Activated naive CD4-positive, alpha-beta T cell treated with anti-CD3 and anti-CD28 coated beads, Interleukin-2, amount 10 ng/mL, durations not matched to agents 7 days and 5 days (primary cell): ENCODE measurements around the gene YWHAQ.
A peak's percentile ranks its signal among the peaks of the same experiment; 100 is the strongest.

ENCODE experiments used
- CTCF ChIA-PET: fragments of 350-600 bp; sonication (Branson Sonifier 250); formaldehyde crosslinking; loops from one replicate; lab custom pipeline; 2021; ENCODE audit warnings: antibody characterized with exemption; lab: Charles Lee
- DNase-seq: peaks from one replicate; pipeline ENCODE4 v3.0.0-alpha.2; 2020
- H3K27ac Mint-ChIP-seq: one replicate; pipeline ENCODE4 v1.8.0; 2021; ENCODE audit warnings: mild to moderate bottlenecking, moderate library complexity, mixed read lengths
- H3K27me3 Mint-ChIP-seq: one replicate; pipeline ENCODE4 v1.8.0; 2021; ENCODE audit warnings: mild to moderate bottlenecking, mixed read lengths
- H3K36me3 Mint-ChIP-seq: one replicate; pipeline ENCODE4 v1.8.0; 2021; ENCODE audit warnings: mixed read lengths
- H3K4me1 Mint-ChIP-seq: one replicate; pipeline ENCODE4 v1.8.0; 2021; ENCODE audit warnings: mixed read lengths
- H3K4me3 Mint-ChIP-seq: one replicate; pipeline ENCODE4 v1.8.0; 2021; ENCODE audit warnings: mild to moderate bottlenecking, moderate library complexity, mixed read lengths
- H3K9me3 Mint-ChIP-seq: one replicate; pipeline ENCODE4 v1.8.0; 2021; ENCODE audit warnings: mixed read lengths

YWHAQ gene

DNA sequence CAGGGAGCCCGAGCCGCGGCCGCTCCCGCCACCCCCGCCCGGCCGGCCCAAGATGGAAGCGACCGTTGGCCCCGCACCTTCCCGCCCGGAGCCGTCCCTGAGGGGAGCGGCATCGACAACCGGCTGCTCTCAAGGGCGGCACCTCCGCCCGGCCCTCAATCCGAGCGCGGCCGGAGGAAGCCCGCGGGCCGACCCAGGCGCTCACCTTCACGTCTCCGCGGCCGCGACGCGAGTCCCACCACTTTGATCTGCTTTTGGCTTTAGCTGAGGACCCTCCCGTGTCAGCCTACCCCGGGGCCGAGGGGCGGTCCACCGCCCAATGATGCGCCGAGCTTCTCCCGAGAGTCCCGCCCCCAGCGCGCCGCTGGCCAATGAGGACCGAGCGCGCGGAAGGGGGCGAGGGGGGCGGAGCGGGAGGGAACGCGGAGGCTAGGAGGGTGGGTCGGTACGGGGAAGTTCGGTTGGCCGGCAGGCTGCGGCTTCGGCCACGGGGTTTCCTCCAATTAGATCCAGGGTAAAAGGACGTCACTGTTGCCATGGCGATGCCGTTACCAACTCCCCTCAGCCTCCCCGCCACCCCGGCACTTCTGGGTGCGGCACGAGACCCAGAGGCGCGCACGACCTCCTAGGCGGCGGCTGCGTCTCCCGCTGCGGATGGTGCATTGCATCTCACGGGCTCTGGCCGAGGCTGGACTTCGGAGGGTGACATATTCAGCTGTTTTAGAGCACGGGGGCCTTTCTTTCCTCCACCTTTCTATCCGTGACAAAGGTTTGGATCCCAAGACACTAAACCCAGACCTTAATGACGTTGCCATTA is at the start of gene YWHAQ:
Gene YWHAQ, minus strand, starts transcription at position 262 of the 817 bp plus-strand sequence. CDS start 545 bp downstream, outside the sequence.
- H3K4me1 Mint-ChIP-seq = peaks cover 51% of the 10 kb centered on the region
- H3K27ac Mint-ChIP-seq = peak within 1 kb of the TSS; percentile 96
- peak within 1 kb of the TSS; percentile 97 for H3K4me3 Mint-ChIP-seq
- H3K27me3 Mint-ChIP-seq = peaks cover 38% of the 10 kb centered on the region
- peak; percentile 98 for DNase-seq
- H3K36me3 Mint-ChIP-seq = peaks cover 44% of the 10 kb centered on the region
- no peaks in the 10 kb centered on the region for H3K9me3 Mint-ChIP-seq
- CTCF ChIA-PET = interaction anchor here (0.8 to 1.9 kb wide), 4 partner anchors 11 to 355 kb away, joined by 3 to 5 read pairs (median 5); partner anchors contain the start of gene ADAM17

DNA sequence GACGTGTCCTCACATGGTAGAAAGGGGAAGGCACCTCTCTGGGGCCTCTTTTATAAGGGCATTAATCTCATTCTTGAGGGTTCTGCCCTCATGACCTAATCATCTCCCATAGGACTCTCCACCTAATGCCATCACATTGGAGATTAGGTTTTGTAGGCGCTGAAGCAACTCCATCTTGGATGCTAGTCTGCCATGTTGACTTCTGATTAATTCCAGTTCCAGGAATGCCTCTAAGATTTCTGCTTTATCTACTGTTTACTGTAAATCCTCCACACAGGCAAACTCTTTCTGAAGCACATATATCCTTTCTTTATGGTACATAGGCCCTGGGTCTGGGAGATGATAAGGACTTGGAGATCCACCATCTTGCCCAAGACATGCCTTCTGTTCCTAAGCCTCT is 49.3 kb upstream of the YWHAQ start:
- no peak overlapping the region for H3K27ac Mint-ChIP-seq
- peaks cover 7% of the 10 kb centered on the region for H3K36me3 Mint-ChIP-seq
- CTCF ChIA-PET = no interaction called here

DNA sequence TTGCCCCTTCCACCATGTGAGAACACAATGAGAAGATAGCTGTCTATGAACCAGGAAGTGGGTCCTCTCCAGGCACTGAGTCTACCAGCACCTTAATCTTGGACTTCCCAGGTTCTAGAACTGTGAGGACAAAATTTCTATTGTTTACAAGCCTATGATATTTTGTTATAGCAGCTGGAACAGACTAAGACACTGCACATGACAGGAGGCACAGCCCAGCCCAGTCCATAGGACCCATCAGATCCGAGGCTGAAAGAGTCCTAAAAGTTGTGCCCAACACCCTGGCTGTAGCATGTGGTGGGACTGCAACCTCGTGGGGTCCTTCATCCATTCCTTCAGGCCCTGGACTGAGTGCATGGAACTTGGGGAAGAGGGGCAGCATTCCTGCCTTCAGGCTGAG is 48.4 kb upstream of the YWHAQ start:
- Mint-ChIP-seq H3K27ac (no peak overlapping the region), H3K9me3 (peaks cover 7% of the 10 kb centered on the region), H3K4me1 (peaks cover 22% of the 10 kb centered on the region), H3K36me3 (peaks cover 7% of the 10 kb centered on the region), H3K27me3 (peaks cover 17% of the 10 kb centered on the region), H3K4me3 (no peak overlapping the region)
- no peak for DNase-seq
- CTCF ChIA-PET = no interaction called here

More for the DNA sequence above, 49.3 kb upstream of the YWHAQ start:
- no peak overlapping the region for H3K4me3 Mint-ChIP-seq
- peaks cover 13% of the 10 kb centered on the region for H3K27me3 Mint-ChIP-seq
- H3K4me1 Mint-ChIP-seq = peaks cover 22% of the 10 kb centered on the region
- DNase-seq = no peak
- H3K9me3 Mint-ChIP-seq = peaks cover 7% of the 10 kb centered on the region

DNA sequence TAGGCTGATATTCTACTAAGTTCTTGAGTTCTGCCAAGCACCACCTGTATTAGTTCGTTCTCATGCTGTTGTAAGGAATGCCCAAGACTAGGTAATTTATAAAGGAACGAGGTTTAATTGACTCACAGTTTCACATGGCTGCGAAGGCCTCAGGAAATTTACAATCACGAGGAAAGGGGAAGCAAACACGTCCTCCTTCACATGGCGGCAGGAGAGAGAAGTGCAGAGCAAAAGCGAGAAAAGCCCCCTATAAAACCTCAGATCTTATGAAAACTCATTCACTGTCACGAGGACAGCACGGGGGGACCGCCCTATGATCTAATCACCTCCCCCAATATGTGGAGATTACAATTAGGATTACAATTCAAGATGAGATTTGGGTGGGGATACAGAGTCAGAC is 47.7 kb upstream of the YWHAQ start:
- H3K4me3 Mint-ChIP-seq = no peak overlapping the region
- peaks cover 7% of the 10 kb centered on the region for H3K9me3 Mint-ChIP-seq
- no peak overlapping the region for H3K27ac Mint-ChIP-seq
- H3K27me3 Mint-ChIP-seq = peaks cover 24% of the 10 kb centered on the region
- no peak for DNase-seq
- H3K4me1 Mint-ChIP-seq = peaks cover 21% of the 10 kb centered on the region
- peaks cover 7% of the 10 kb centered on the region for H3K36me3 Mint-ChIP-seq
- CTCF ChIA-PET = no interaction called here

DNA sequence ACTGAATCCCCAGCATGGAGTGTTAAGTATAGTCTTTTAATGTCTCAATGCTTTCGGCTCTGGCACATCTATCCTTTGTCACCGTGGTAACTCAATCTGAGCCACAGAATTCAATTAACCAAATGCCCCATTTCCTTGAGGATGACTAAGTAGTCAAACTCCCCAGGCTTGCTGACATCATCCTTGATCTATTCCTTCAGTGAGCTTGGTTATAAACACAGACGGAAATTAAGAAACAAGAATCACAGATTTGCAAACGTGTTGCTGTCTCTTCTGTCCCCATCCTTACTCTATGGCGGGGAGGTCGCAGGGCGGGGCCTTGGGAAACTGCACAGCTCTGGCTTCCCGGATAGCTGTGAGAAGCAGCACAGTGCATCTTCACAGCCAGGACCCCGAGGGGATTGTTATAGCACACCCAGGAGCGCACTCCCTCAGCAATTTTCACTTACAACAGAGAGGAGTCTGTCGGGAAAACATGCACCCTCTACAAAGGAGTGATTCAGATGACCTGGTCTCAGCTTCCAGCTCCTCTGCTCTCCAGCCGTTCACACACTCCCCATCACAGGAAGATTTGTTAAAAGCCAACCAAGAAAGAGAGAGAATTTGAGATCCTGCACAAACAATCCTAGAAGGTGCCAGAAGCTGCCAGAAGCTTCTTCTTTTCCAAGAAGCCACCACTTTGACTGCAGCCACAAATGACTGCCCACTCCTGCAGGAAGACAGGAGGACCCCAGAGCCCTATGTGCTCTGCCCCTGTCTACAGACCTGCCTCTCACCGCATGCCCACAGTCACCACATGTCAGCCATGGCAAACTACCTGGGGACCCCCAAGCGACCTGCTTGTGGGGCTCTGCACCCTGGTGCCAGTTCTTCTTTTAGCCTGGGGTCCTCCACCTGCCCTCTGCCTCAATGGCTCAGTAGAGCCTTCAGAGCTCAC is 44.9 kb upstream of the YWHAQ start:
- H3K36me3 Mint-ChIP-seq = peaks cover 4% of the 10 kb centered on the region
- H3K4me3 Mint-ChIP-seq = no peak overlapping the region
- H3K4me1 Mint-ChIP-seq = peaks cover 7% of the 10 kb centered on the region
- peaks cover 24% of the 10 kb centered on the region for H3K27me3 Mint-ChIP-seq
- CTCF ChIA-PET = no interaction called here
- DNase-seq = no peak
- H3K27ac Mint-ChIP-seq = no peak overlapping the region
- H3K9me3 Mint-ChIP-seq = peaks cover 7% of the 10 kb centered on the region

DNA sequence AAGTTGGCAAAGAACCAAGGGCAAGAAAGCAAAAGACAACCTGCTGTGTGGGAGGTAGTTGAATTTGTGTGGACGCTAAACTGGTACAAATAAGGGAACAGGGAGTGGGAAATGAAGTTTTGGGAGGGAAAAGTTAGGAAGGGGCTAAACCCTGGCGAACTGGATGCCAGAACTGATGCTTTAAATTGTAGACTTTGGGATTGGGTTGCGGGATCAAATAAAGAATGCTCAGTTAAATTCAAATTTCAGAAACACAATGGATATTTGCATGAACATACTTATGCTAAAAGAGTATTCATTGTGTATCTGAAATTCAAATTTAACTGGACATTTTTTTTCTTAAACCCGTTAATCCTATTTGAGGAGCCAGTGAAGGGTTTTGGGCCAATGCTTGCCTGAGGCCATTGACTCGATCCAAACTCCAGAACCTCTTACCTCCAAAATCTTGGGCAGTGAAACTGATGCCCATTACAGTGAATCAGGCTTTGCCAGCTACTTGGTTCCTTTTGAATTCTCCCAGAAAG is 44.2 kb upstream of the YWHAQ start:
- CTCF ChIA-PET = no interaction called here
- H3K27me3 Mint-ChIP-seq = peaks cover 24% of the 10 kb centered on the region

DNA sequence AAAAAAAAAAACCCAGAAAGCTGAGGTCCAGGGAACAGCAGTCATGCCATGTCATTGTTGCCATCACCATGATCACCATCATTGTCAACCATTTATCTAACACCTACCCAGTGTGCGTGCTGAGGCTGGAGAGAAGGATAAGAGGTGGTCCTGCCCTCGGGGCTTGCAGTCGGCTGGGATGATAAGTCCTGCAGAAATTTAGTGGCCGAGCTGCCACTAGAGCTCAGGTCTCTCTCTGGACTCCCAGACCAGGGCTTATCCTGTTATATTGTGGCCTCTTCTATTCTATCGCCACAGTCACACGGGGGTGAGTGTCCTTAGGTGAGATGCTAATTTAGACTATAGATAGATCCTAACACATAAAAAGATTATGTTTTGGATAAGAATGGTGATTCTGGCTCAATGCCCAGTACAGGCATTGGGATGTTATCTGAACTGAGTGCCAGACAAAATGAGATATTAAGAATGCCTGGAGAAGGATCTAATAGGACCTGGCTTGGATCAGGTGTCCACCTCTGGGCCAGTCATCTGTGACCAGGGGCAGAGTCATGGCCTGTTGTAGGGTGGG is 43.2 kb upstream of the YWHAQ start:
- CTCF ChIA-PET = no interaction called here
- Mint-ChIP-seq H3K4me1 (no peaks in the 10 kb centered on the region), H3K27ac (no peak overlapping the region), H3K9me3 (no peaks in the 10 kb centered on the region), H3K36me3 (peaks cover 4% of the 10 kb centered on the region), H3K4me3 (no peak overlapping the region), H3K27me3 (peaks cover 28% of the 10 kb centered on the region)
- no peak for DNase-seq

More for the DNA sequence above, 44.2 kb upstream of the YWHAQ start:
- no peak for DNase-seq
- Mint-ChIP-seq H3K9me3 (no peaks in the 10 kb centered on the region), H3K27ac (no peak overlapping the region), H3K4me1 (no peaks in the 10 kb centered on the region), H3K36me3 (peaks cover 4% of the 10 kb centered on the region), H3K4me3 (no peak overlapping the region)

DNA sequence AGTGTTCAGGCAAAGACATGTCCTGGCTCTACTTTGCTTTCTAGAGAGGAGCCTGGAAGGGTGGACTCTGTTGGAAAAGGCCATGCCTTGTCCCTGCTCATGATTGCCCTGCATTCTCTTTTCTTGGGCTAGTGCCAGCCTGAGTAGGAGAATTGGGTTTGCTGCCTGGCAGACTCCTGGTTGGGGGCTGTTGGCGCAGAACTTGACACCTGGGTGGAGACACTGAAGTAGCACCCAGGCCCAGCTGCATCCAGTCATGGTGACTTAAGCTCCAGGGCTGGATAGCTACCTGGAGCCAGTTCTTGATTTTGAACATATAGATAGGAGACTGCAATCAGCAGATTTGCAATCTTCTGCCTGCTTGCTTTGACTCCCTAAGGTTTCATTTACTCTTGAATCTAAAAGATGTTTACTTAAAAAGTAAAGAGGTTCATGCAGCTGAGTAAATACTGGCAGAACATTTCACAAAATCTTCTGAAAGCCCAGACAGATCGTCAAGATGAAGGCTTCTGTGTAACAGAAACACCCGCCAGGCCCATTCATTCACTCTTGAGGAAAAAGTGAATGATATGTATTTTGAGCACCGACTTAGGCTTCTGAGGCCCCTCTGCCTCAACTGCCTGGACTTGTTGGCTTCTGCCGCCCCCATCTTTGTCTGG is 38.0 kb upstream of the YWHAQ start:
- H3K27me3 Mint-ChIP-seq = peaks cover 47% of the 10 kb centered on the region
- DNase-seq = no peak
- CTCF ChIA-PET = no interaction called here
- H3K27ac Mint-ChIP-seq = no peak overlapping the region
- no peaks in the 10 kb centered on the region for H3K36me3 Mint-ChIP-seq
- H3K4me1 Mint-ChIP-seq = no peaks in the 10 kb centered on the region
- no peaks in the 10 kb centered on the region for H3K9me3 Mint-ChIP-seq
- H3K4me3 Mint-ChIP-seq = no peak overlapping the region

DNA sequence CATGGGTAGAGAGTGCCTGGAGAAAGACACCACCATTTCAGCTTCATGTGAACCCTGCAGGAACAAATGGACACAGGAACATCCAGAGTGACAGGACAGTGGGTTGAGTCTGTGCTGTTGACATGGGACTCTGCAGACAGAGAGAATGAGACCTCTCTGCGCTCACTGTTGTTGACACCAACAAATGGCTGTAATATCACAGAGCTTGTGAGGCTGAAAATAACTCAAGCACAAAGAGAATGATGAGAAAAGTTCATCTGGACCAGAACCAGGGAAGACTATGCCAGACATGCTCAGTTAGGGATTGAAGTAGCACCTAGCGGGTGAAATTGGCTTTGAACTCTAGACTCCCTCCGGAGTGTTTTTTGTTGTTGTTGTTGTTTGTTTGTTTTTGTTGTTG is 37.0 kb upstream of the YWHAQ start:
- Mint-ChIP-seq H3K4me3 (no peak overlapping the region), H3K36me3 (no peaks in the 10 kb centered on the region), H3K4me1 (no peaks in the 10 kb centered on the region), H3K9me3 (no peaks in the 10 kb centered on the region), H3K27ac (no peak overlapping the region), H3K27me3 (peaks cover 46% of the 10 kb centered on the region)
- DNase-seq = no peak
- CTCF ChIA-PET = no interaction called here

DNA sequence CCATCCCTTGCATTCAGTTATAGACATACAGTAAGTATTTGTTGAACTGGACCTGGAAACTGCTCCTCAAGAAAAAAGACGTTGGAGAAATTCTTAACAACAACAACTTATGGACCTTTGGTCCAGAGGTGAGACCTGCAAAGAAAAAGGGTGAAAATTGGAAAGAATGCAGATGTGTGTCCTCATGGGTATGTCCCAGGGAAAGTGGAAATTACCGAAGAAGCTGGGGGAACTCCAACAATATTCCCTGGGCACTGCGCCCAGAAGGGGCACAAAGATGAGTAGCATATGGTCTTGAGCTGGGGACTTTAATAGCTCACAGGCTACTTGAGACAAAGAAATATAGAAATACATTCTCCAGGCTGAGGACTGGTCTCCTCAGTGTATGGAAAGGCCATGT is 35.5 kb upstream of the YWHAQ start:
- no peak overlapping the region for H3K27ac Mint-ChIP-seq
- H3K9me3 Mint-ChIP-seq = no peaks in the 10 kb centered on the region
- no peak overlapping the region for H3K4me3 Mint-ChIP-seq
- no peaks in the 10 kb centered on the region for H3K4me1 Mint-ChIP-seq
- H3K36me3 Mint-ChIP-seq = no peaks in the 10 kb centered on the region
- no peak for DNase-seq
- CTCF ChIA-PET = no interaction called here
- peaks cover 46% of the 10 kb centered on the region for H3K27me3 Mint-ChIP-seq

DNA sequence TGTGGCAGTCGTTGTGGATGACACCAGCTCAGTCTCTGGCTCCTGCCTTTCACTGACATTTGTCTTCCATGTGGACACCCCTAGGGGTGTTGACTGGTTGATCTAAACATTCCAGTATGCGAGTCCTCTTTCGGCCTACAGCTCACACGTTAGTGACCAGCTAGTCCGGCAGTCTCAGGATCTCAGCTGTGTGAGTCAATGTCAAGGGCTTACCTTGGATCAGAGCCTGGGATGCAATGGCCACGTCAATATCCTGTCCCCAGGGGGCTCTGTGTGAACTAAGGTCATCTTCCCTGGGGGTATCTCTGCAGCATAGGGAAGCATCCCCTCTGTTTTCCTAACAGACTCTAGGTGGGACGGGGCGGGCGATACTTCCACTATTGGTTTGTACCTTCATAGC is 35.1 kb upstream of the YWHAQ start:
- no peak for DNase-seq
- no peaks in the 10 kb centered on the region for H3K4me1 Mint-ChIP-seq
- CTCF ChIA-PET = no interaction called here
- peaks cover 46% of the 10 kb centered on the region for H3K27me3 Mint-ChIP-seq
- no peak overlapping the region for H3K4me3 Mint-ChIP-seq
- H3K27ac Mint-ChIP-seq = no peak overlapping the region
- H3K36me3 Mint-ChIP-seq = no peaks in the 10 kb centered on the region
- no peaks in the 10 kb centered on the region for H3K9me3 Mint-ChIP-seq

DNA sequence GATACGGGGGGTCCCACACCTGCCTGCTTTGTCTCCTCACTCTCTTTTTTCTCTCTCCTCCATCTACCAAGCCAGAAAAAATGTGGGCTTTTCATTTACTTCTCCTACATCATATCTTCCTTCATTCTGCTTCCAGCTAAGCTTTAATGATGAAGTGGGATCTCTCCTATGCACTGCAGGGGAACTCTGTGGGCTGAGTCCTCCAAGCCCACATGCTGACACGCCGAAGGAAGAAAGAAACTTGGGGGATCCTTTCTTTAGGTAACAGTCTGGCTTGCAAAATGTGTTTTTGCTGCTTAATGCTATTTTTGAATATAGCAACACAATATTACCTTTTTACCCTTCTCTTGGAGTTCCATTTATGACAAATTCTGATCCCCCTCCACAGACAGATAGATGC is 33.6 kb upstream of the YWHAQ start:
- Mint-ChIP-seq H3K27me3 (peaks cover 45% of the 10 kb centered on the region), H3K4me3 (no peak overlapping the region), H3K4me1 (no peaks in the 10 kb centered on the region), H3K9me3 (no peaks in the 10 kb centered on the region), H3K36me3 (no peaks in the 10 kb centered on the region), H3K27ac (no peak overlapping the region)
- no peak for DNase-seq
- CTCF ChIA-PET = no interaction called here

DNA sequence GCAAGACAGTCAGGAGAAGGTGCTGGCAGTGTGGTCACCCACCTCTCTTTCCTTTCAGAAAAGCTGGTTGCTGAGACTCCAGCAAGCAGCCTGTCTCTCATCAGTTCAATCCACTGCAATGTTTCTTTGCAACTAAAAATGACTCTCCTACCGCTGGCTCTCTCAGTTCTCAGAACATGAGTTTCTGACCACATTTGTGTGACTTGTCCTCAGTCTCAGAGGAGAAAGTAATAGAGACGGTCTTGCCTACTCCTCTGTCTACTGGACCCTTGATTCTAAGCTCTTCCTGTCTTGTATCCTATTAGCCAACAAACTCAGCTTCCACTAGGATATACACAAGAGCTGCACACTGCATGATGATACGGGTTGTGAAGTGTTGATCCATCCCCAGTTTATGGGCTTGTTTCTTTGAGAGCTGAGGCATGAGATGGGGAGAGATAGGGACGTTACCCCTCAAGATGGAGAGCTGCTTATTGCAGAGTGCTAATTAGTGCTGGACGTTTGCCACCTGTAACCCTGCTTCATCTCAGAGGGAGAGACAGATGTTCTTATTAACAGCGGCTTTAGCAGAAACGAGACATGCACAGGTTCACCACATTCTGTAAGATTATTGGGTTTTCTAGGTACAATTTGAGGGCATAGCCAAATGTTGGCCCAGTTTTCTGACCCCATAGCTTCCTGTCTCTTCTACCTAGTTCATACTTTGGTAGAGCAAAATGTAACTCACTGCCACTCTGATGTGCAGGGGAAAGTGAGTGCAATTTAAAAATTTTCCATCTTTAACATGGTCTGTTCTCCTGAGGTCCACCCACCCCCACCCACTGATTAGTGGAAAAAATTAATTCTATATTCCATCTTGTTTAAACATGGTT is 32.4 kb upstream of the YWHAQ start:
- no peak for DNase-seq
- H3K36me3 Mint-ChIP-seq = no peaks in the 10 kb centered on the region
- no peak overlapping the region for H3K27ac Mint-ChIP-seq
- peaks cover 38% of the 10 kb centered on the region for H3K27me3 Mint-ChIP-seq
- H3K9me3 Mint-ChIP-seq = no peaks in the 10 kb centered on the region
- no peaks in the 10 kb centered on the region for H3K4me1 Mint-ChIP-seq
- CTCF ChIA-PET = no interaction called here
- no peak overlapping the region for H3K4me3 Mint-ChIP-seq
